ENCODE measurements around the gene GNB2. TPM values are rescaled to one million over a fixed set of nuclear protein-coding genes. Genes with fewer than 3 reads are reported as not detected.

GNB2 gene
- total RNA-seq, 2 donors from 2014 or later = 292 to 312 TPM

GRCh38 chr7:100675581-100676350, 2.2 kb downstream of the GNB2 start:
- TF ChIP-seq, protein P1, sequence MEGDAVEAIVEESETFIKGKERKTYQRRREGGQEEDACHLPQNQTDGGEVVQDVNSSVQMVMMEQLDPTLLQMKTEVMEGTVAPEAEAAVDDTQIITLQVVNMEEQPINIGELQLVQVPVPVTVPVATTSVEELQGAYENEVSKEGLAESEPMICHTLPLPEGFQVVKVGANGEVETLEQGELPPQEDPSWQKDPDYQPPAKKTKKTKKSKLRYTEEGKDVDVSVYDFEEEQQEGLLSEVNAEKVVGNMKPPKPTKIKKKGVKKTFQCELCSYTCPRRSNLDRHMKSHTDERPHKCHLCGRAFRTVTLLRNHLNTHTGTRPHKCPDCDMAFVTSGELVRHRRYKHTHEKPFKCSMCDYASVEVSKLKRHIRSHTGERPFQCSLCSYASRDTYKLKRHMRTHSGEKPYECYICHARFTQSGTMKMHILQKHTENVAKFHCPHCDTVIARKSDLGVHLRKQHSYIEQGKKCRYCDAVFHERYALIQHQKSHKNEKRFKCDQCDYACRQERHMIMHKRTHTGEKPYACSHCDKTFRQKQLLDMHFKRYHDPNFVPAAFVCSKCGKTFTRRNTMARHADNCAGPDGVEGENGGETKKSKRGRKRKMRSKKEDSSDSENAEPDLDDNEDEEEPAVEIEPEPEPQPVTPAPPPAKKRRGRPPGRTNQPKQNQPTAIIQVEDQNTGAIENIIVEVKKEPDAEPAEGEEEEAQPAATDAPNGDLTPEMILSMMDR (IDR thresholded peaks at IDR 0.05) = no peak
- intact Hi-C loops (cut with DNase I) = loop anchor here (10.0 kb wide), 1 partner anchor 71 kb away; the partner anchor contains the start of gene PCOLCE
- no peaks in the 10 kb centered on the region for H3K4me1 ChIP-seq

DNA sequence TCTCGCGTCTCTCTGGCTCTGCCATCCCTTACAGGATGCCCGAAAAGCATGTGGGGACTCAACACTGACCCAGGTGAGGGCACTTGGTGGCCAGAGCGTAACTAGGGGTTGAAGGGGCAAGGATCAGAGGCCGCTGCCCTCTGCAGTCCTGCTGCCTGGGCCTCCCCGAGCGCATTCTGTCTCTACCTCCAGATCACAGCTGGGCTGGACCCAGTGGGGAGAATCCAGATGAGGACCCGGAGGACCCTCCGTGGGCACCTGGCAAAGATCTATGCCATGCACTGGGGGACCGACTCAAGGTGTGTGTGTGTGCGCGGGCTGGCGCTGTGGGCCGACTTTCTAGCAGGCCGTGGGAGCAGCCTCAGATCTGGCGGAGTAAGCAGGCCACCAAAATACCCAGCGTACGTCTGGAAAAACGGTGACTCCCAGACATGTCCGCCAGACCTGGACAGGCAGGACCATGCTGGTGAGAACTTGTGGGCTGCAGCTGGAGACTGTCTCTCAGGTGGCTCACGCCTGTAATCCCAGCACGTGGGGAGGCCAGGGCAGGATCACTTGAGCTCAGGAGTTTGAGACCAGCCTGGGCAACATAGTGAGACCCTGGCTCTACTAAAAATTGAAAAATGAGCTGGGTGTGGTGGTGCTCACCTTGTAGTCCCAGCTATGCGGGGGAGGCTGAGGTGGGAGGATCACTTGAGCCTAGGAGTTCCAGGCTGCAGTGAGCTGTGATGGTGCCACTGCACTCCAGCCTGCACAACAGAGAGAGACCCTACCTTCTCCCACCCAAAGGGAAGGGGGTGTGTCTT, 3.2 kb downstream of the GNB2 start:
- no peak for DNase-seq
- Histone ChIP-seq H3K9me3 (no peaks in the 10 kb centered on the region), H3K4me3 (no peak overlapping the region), H3K27ac (peak overlapping the region; percentile 96), H3K9ac (ENCODE audit: low read depth in 2 of 2, low read length in 2 of 2) (peak overlapping the region in 1 of 2 donors; percentile 93), H3K36me3 (peaks cover 24% of the 10 kb centered on the region), H3K4me1 (no peaks in the 10 kb centered on the region), H3K27me3 (no peaks in the 10 kb centered on the region)
- intact Hi-C loops (cut with DNase I) = loop anchor here (10.0 kb wide), 1 partner anchor 72 kb away; the partner anchor contains the start of gene PCOLCE
- TF ChIP-seq, protein P1 (IDR thresholded peaks at IDR 0.05) = no peak

More at GRCh38 chr7:100675581-100676350, 2.2 kb downstream of the GNB2 start:
- Histone ChIP-seq H3K4me3 (peak overlapping the region; percentile 80), H3K9me3 (no peaks in the 10 kb centered on the region), H3K9ac (ENCODE audit: low read depth in 2 of 2, low read length in 2 of 2) (peak overlapping the region; percentile 56 to 93), H3K27ac (peak overlapping the region; percentile 96), H3K36me3 (peaks cover 24% of the 10 kb centered on the region), H3K27me3 (no peaks in the 10 kb centered on the region)
- DNase-seq = peak; percentile 80

- H3K4me3 ChIP-seq = no peak overlapping the region
- no peaks in the 10 kb centered on the region for H3K9me3 ChIP-seq
- peaks cover 27% of the 10 kb centered on the region for H3K36me3 ChIP-seq
- TF ChIP-seq, protein P1 (IDR thresholded peaks at IDR 0.05) = no peak
- H3K4me1 ChIP-seq = no peaks in the 10 kb centered on the region
- no peak overlapping the region for H3K9ac ChIP-seq (ENCODE audit: low read depth in 2 of 2, low read length in 2 of 2)
- DNase-seq = no peak
- H3K27me3 ChIP-seq = no peaks in the 10 kb centered on the region
- no peak overlapping the region for H3K27ac ChIP-seq
- intact Hi-C loops (cut with DNase I) = loop anchor here (10.0 kb wide), 1 partner anchor 73 kb away; the partner anchor contains the start of gene PCOLCE
These were observed 4.0 kb downstream of the GNB2 start for GRCh38 chr7:100677308-100678267.

DNA sequence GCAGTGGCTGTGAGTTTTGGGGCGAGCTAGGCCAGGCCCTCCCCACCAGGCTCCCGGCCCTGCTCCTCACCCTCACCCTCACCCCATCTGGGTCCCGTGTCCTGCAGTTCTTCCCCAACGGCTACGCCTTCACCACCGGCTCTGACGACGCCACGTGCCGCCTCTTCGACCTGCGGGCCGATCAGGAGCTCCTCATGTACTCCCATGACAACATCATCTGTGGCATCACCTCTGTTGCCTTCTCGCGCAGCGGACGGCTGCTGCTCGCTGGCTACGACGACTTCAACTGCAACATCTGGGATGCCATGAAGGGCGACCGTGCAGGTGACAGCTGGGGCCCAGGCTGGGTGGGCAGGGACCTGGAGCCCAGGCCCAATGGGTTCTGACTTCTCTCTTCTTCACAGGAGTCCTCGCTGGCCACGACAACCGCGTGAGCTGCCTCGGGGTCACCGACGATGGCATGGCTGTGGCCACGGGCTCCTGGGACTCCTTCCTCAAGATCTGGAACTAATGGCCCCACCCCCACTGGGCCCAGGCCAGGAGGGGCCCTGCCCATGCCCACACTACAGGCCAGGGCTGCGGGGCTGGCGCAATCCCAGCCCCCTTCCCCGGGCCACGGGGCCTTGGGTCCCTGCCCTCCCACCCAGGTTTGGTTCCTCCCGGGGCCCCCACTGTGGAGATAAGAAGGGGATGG, 4.9 kb downstream of the GNB2 start:
- Histone ChIP-seq H3K9ac (ENCODE audit: low read depth in 2 of 2, low read length in 2 of 2) (no peak overlapping the region), H3K9me3 (no peaks in the 10 kb centered on the region), H3K27ac (no peak overlapping the region), H3K4me1 (no peaks in the 10 kb centered on the region), H3K4me3 (no peak overlapping the region), H3K36me3 (peaks cover 29% of the 10 kb centered on the region), H3K27me3 (no peaks in the 10 kb centered on the region)
- DNase-seq = no peak
- intact Hi-C loops (cut with DNase I) = loop anchor here (10.0 kb wide), 1 partner anchor 74 kb away; the partner anchor contains the start of gene PCOLCE
- TF ChIP-seq, protein P1 (IDR thresholded peaks at IDR 0.05) = no peak
